HepG2 (cell line): ENCODE data around the gene ENC1. TPM values are rescaled to one million over a fixed set of nuclear protein-coding genes. Genes with fewer than 3 reads are reported as not detected.

Experiments used
- ATAC-seq: fragments of 200-7000 bp; cut with Tn5 transposase; 3 replicates; pipeline ENCODE4 v1.9.1; 2020; ENCODE audit warnings: mild to moderate bottlenecking, moderate library complexity
- BruUV-seq: library from RNA; stranded (reverse); fragments of 400-500 nt; replicated peaks from 2 replicates; lab custom pipeline; 2021; lab: Mats Ljungman, UMichigan
- CTCF ChIA-PET: fragments of 300-600 bp; formaldehyde crosslinking; extraction: SDS; loops from one replicate; lab custom pipeline; 2021; ENCODE audit warnings: low total read pairs, inconsistent platforms, low intra/inter-chr PET ratio; lab: Yijun Ruan, JAX
- POLR2A ChIA-PET: fragments of 350-600 bp; sonication (Branson Sonifier 250); formaldehyde crosslinking; loops from one replicate; lab custom pipeline; 2020; ENCODE audit warnings: antibody characterized with exemption, inconsistent platforms; lab: Yijun Ruan, JAX
- DNase-seq: peaks from one replicate; pipeline ENCODE4 v3.0.0-alpha.2; 2015; ENCODE audit warnings: low spot score
- FAIRE-seq: peaks from 3 replicates; lab custom pipeline; 2011; peaks lifted over from hg19 to GRCh38; lab: Jason Lieb, UNC
- H2AFZ ChIP-seq: one replicate; pipeline ENCODE4 v1.6.1; 2011; ENCODE audit warnings: low read length, inconsistent platforms
- H3K27ac ChIP-seq: fragments of 300-600 bp; 3 replicates; pipeline ENCODE4 v1.8.0; 2011; ENCODE audit warnings: mixed run types, mild to moderate bottlenecking, mixed read lengths, low read length, inconsistent platforms; ENCODE audit not compliant: insufficient read depth; ENCODE audit errors: extremely low read length
- H3K27me3 ChIP-seq, 2 experiments: fragments of 200-600 bp in 1 of 2; 2 replicates in 1 of 2; 3 replicates in 1 of 2; pipeline versions ENCODE4 v1.6.0 to v1.8.0; 2011; ENCODE audit warnings: low read length in 2 of 2, mild to moderate bottlenecking in 2 of 2, moderate library complexity in 2 of 2, inconsistent platforms in 1 of 2; ENCODE audit not compliant: insufficient read depth in 2 of 2, control insufficient read depth in 1 of 2
- H3K36me3 ChIP-seq, 2 experiments: fragments of 200-600 bp in 1 of 2; replicated peaks in 1 of 2; 2 replicates in 1 of 2; 3 replicates in 1 of 2; pipeline versions ENCODE4 v1.5.1 to v1.8.0; 2011; ENCODE audit warnings: low read length in 2 of 2, inconsistent platforms in 1 of 2; ENCODE audit not compliant: insufficient read depth in 2 of 2, control insufficient read depth in 1 of 2
- H3K4me1 ChIP-seq: 2 replicates; pipeline ENCODE4 v1.5.1; 2012; ENCODE audit warnings: low read length, inconsistent platforms; ENCODE audit not compliant: insufficient read depth
- H3K4me2 ChIP-seq: 2 replicates; pipeline ENCODE4 v1.6.0; 2011; ENCODE audit warnings: low read depth, low read length, inconsistent platforms
- H3K4me3 ChIP-seq, 3 experiments: fragments of 200-600 bp in 1 of 3; sonication (generic), shearing (Covaris generic) in 1 of 3; replicated peaks in 1 of 3; 2 replicates each; pipeline ENCODE4 v1.5.1; 2011 to 2016; ENCODE audit warnings: low read length in 3 of 3, inconsistent platforms in 2 of 3, low read depth in 2 of 3, mild to moderate bottlenecking in 2 of 3, control low read depth in 1 of 3, mixed read lengths in 1 of 3; ENCODE audit not compliant: insufficient read depth in 1 of 3
- H3K79me2 ChIP-seq: one replicate; pipeline ENCODE4 v1.6.1; 2011; ENCODE audit warnings: low read length, inconsistent platforms; ENCODE audit not compliant: insufficient read depth
- H3K9ac ChIP-seq: 2 replicates; pipeline ENCODE4 v1.6.0; 2011; ENCODE audit warnings: mild to moderate bottlenecking, low read depth, low read length, inconsistent platforms; ENCODE audit not compliant: insufficient read depth
- H3K9me3 ChIP-seq: 2 replicates; pipeline ENCODE4 v1.5.1; 2012; ENCODE audit warnings: mild to moderate bottlenecking, low read length
- H4K20me1 ChIP-seq: 2 replicates; pipeline ENCODE4 v1.6.0; 2011; ENCODE audit warnings: inconsistent platforms, mild to moderate bottlenecking, low read length, moderate library complexity; ENCODE audit not compliant: insufficient read depth
- CHD2 ChIP-seq: IDR thresholded peaks from 2 replicates; pipeline ENCODE4 v1.6.1; 2011; ENCODE audit warnings: low read depth, low read length, improper control_type of control experiment
- CTCF ChIP-seq: sonication (generic); formaldehyde crosslinking; IDR thresholded peaks from 2 replicates; pipeline ENCODE4 v1.5.0; 2020; ENCODE audit warnings: mild to moderate bottlenecking, missing genetic modification reagents, moderate library complexity
- EED ChIP-seq: sonication (generic); formaldehyde crosslinking; IDR thresholded peaks from 2 replicates; pipeline ENCODE4 v1.5.0; 2020; ENCODE audit warnings: mild to moderate bottlenecking, missing genetic modification reagents
- KLF13 ChIP-seq: sonication (generic); formaldehyde crosslinking; IDR thresholded peaks from 2 replicates; pipeline ENCODE4 v1.4.0; 2020; ENCODE audit warnings: mild to moderate bottlenecking, missing genetic modification reagents
- MXD1 ChIP-seq: sonication (generic); formaldehyde crosslinking; IDR thresholded peaks from 2 replicates; pipeline ENCODE4 v1.4.0; 2020; ENCODE audit warnings: mild to moderate bottlenecking, missing genetic modification reagents
- PHF20 ChIP-seq: sonication (generic); formaldehyde crosslinking; IDR thresholded peaks from 2 replicates; pipeline ENCODE4 v1.5.0; 2020; ENCODE audit warnings: mild to moderate bottlenecking, missing genetic modification reagents
- TRAFD1 ChIP-seq: sonication (generic); formaldehyde crosslinking; IDR thresholded peaks from 2 replicates; pipeline ENCODE4 v1.5.1; 2020; ENCODE audit warnings: missing genetic modification reagents, mild to moderate bottlenecking, borderline replicate concordance
- YY1 ChIP-seq: IDR thresholded peaks from 2 replicates; pipeline ENCODE4 v1.6.1; 2011; ENCODE audit warnings: low read length, low read depth, moderate library complexity, mild to moderate bottlenecking; ENCODE audit not compliant: insufficient read depth, insufficient replicate concordance
- ZNF496 ChIP-seq: sonication (generic); formaldehyde crosslinking; IDR thresholded peaks from 2 replicates; pipeline ENCODE4 v1.8.1; 2023; ENCODE audit warnings: mild to moderate bottlenecking, moderate library complexity, missing genetic modification reagents; ENCODE audit not compliant: insufficient replicate concordance
- ZNF597 ChIP-seq: sonication (generic); formaldehyde crosslinking; IDR thresholded peaks from 2 replicates; pipeline ENCODE4 v1.5.0; 2020; ENCODE audit warnings: missing genetic modification reagents
- ZNF609 ChIP-seq: sonication (generic); formaldehyde crosslinking; IDR thresholded peaks from 2 replicates; pipeline ENCODE4 v1.4.0; 2020; ENCODE audit warnings: mild to moderate bottlenecking, missing genetic modification reagents, borderline replicate concordance
- ZSCAN21 ChIP-seq: sonication (generic); formaldehyde crosslinking; IDR thresholded peaks from 2 replicates; pipeline ENCODE4 v1.8.0; 2022; ENCODE audit warnings: mild to moderate bottlenecking, missing genetic modification reagents, moderate library complexity, borderline replicate concordance
- WGBS: methylation state at CpG from one replicate; pipeline ENCODE4 v1.1.6; 2017; ENCODE audit warnings: low lambda C conversion rate; 5-methylcytosine and 5-hydroxymethylcytosine counted together
- in situ Hi-C: cut with HindIII; loops from 2 replicates; pipeline ENCODE4 v1.10.0; 2017; ENCODE audit warnings: low pct_unique_long_range_greater_than_20kb; ENCODE audit not compliant: extremely low pct_ligation_motif_present
- intact Hi-C: fragments of 100-400 bp; cut with micrococcal nuclease; formaldehyde crosslinking; loops from one replicate; pipeline ENCODE4 v1.10.0; 2022; ENCODE audit not compliant: unreplicated experiment
- polyA plus RNA-seq, 8 experiments: library from polyadenylated mRNA; depleted of rRNA in 3 of 8; stranded (reverse) in 7 of 8; unstranded in 1 of 8; fragments of >200 nt; fragmentation: Illumina TruSeq in 4 of 8; extraction: Trizol in 4 of 8; gene quantifications; 2 replicates each; pipeline versions ENCODE4 v1.2.1 to v1.2.3, GENCODE V29; 2011 to 2016; ENCODE audit warnings: low read depth in 4 of 8, missing spikeins in 1 of 8, mixed read lengths in 1 of 8; ENCODE audit not compliant: insufficient read depth in 1 of 8
- total RNA-seq, 5 experiments: library from RNA; depleted of rRNA; stranded (reverse); fragments of >200 nt; fragmentation: Illumina TruSeq; extraction: Trizol; gene quantifications; 2 replicates each; pipeline ENCODE4 v1.2.3, GENCODE V29; 2016; ENCODE audit warnings: low read depth in 1 of 5

Gene ENC1
- total and polyA plus RNA-seq, 2 of the 13 experiments (the other 11 are each of a cell fraction or from before 2014, with no cell fraction given): 63.8 to 64.4 TPM

- no peak overlapping the region for H3K4me3 ChIP-seq
- H3K27ac ChIP-seq: no peak overlapping the region
- no peak for TF ChIP-seq YY1
- TF ChIP-seq CHD2: no peak
- TF ChIP-seq ZSCAN21 (CRISPR knock-in tag): no peak
- TF ChIP-seq ZNF609 (CRISPR knock-in tag): no peak
- TF ChIP-seq CTCF (CRISPR knock-in tag): no peak
- no peak for TF ChIP-seq TRAFD1 (CRISPR knock-in tag)
- no peak for TF ChIP-seq PHF20 (CRISPR knock-in tag)
- TF ChIP-seq ZNF496: no peak
- TF ChIP-seq ZNF597 (CRISPR knock-in tag): no peak
- no peak for TF ChIP-seq EED (CRISPR knock-in tag)
- TF ChIP-seq MXD1 (CRISPR knock-in tag): no peak
- TF ChIP-seq KLF13 (CRISPR knock-in tag): no peak
- TF ChIP-seq, all 625 proteins: peak for 0
- in situ Hi-C loops: no loop called here
- WGBS: 88% methylated on average over 5 of the region's 5 CpGs
- Histone ChIP-seq H3K36me3 (no peaks in the 10 kb centered on the region), H3K4me1 (peaks cover 47% of the 10 kb centered on the region), H4K20me1 (no peaks in the 10 kb centered on the region; the same call in 1 of the 2 replicates), H3K4me2 (no peak overlapping the region), H3K79me2 (no peaks in the 10 kb centered on the region), H2AFZ (no peak overlapping the region), H3K9ac (no peak overlapping the region), H3K27me3 (no peaks in the 10 kb centered on the region), H3K9me3 (peaks cover 4% of the 10 kb centered on the region; the same call in 1 of the 2 replicates)
- ChIA-PET POLR2A (no interaction called here), CTCF (no interaction called here)
- BruUV-seq: no TSS peak
- no peak for FAIRE-seq
- no peak for DNase-seq
- intact Hi-C loops: no loop called here
- ATAC-seq: no peak
Measured at GRCh38 chr5:74621492-74621891, 19.0 kb downstream of the ENC1 start.
